Measurements from ENCODE around the gene PER3.
A peak's percentile ranks its signal among the peaks of the same experiment; 100 is the strongest.

The PER3 gene

DNA sequence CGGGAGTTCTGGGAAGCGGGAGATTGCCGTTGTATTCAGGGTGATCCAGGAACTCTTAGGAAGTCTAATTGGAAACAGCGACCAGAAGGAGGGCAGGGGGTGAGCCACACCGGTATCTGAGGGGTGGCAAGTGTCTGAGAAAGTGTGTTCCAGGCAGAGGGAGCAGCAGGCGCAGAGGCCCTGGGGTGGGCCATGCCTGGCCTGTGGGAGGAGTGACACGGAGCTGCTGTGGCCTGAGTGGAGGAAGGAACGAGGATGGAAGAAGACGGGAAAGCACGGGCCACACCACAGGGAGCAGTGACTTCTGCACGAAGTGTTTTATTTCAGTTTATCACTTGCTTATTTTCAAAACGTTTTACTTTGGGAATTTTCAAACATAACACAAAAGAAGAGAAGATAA, 11.3 kb downstream of the PER3 start:
- no peaks in the 10 kb centered on the region for H3F3A ChIP-seq (ENCODE audit: insufficient read depth, low read length)
- H2AFZ ChIP-seq (ENCODE audit: low read length) = no peak overlapping the region
- no peak overlapping the region for H3K4me2 ChIP-seq (ENCODE audit: low read length)
- no peaks in the 10 kb centered on the region for H3K9me2 ChIP-seq (ENCODE audit: low read depth, low read length)
- H3K4me1 ChIP-seq (ENCODE audit: insufficient read depth, low read length, severe bottlenecking) = no peaks in the 10 kb centered on the region
- TF ChIP-seq, protein P1, sequence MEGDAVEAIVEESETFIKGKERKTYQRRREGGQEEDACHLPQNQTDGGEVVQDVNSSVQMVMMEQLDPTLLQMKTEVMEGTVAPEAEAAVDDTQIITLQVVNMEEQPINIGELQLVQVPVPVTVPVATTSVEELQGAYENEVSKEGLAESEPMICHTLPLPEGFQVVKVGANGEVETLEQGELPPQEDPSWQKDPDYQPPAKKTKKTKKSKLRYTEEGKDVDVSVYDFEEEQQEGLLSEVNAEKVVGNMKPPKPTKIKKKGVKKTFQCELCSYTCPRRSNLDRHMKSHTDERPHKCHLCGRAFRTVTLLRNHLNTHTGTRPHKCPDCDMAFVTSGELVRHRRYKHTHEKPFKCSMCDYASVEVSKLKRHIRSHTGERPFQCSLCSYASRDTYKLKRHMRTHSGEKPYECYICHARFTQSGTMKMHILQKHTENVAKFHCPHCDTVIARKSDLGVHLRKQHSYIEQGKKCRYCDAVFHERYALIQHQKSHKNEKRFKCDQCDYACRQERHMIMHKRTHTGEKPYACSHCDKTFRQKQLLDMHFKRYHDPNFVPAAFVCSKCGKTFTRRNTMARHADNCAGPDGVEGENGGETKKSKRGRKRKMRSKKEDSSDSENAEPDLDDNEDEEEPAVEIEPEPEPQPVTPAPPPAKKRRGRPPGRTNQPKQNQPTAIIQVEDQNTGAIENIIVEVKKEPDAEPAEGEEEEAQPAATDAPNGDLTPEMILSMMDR (IDR thresholded peaks at IDR 0.05; ENCODE audit: low read length) = no peak
- no peak for TF ChIP-seq EZH2 (IDR thresholded peaks at IDR 0.05; ENCODE audit: borderline replicate concordance, low read length)
- H3K27me3 ChIP-seq (ENCODE audit: insufficient read depth, low read length) = no peaks in the 10 kb centered on the region
- 0 out of 2 replicates have a peak, but pooled peaks cover 3% of the 10 kb centered on the region for H3K9me3 ChIP-seq (ENCODE audit: low read length)
- H3K9ac ChIP-seq (ENCODE audit: low read length) = no peak overlapping the region
- no peaks in the 10 kb centered on the region for H3K79me2 ChIP-seq (ENCODE audit: insufficient read depth, low read length)
- H3K36me3 ChIP-seq (ENCODE audit: insufficient read depth, low read length) = no peaks in the 10 kb centered on the region
- no peak overlapping the region for H3K27ac ChIP-seq (ENCODE audit: low read depth, low read length, poor library complexity, severe bottlenecking)
- no peak overlapping the region for H3K4me3 ChIP-seq (ENCODE audit: low read depth, low read length, poor library complexity, severe bottlenecking)
- H4K20me1 ChIP-seq (ENCODE audit: insufficient read depth, low read length) = no peaks in the 10 kb centered on the region

DNA sequence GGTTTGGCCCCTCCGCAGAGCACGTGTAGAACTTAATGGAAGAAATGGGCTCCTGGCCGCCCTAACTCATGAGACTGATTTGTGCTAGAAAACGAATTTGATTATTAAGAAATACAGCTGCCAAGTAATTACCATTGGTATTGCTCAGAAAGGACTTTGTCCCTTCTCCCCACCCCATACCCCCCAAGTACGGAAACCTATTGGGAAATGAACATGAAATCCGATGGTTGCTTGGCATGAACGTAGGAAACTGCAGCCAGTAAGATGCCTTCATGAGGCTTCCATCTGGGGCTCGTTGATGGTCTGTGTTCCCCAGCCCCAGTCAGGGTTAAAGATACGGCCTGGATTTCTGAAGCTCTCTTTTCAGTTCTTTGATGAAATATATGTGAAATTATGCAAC, 21.4 kb downstream of the PER3 start:
- Histone ChIP-seq H2AFZ (ENCODE audit: low read length) (no peak overlapping the region), H3F3A (ENCODE audit: insufficient read depth, low read length) (no peaks in the 10 kb centered on the region), H3K4me2 (ENCODE audit: low read length) (no peak overlapping the region), H3K79me2 (ENCODE audit: insufficient read depth, low read length) (no peaks in the 10 kb centered on the region), H3K27ac (ENCODE audit: low read depth, low read length, poor library complexity, severe bottlenecking) (no peak overlapping the region), H3K9ac (ENCODE audit: low read length) (no peak overlapping the region), H3K9me2 (ENCODE audit: low read depth, low read length) (no peaks in the 10 kb centered on the region), H3K27me3 (ENCODE audit: insufficient read depth, low read length) (no peaks in the 10 kb centered on the region), H3K36me3 (ENCODE audit: insufficient read depth, low read length) (no peaks in the 10 kb centered on the region), H3K9me3 (ENCODE audit: low read length) (no peaks in the 10 kb centered on the region), H3K4me3 (ENCODE audit: low read depth, low read length, poor library complexity, severe bottlenecking) (no peak overlapping the region), H3K4me1 (ENCODE audit: insufficient read depth, low read length, severe bottlenecking) (no peaks in the 10 kb centered on the region), H4K20me1 (ENCODE audit: insufficient read depth, low read length) (no peaks in the 10 kb centered on the region)
- TF ChIP-seq, protein P1 (IDR thresholded peaks at IDR 0.05; ENCODE audit: low read length) = no peak

DNA sequence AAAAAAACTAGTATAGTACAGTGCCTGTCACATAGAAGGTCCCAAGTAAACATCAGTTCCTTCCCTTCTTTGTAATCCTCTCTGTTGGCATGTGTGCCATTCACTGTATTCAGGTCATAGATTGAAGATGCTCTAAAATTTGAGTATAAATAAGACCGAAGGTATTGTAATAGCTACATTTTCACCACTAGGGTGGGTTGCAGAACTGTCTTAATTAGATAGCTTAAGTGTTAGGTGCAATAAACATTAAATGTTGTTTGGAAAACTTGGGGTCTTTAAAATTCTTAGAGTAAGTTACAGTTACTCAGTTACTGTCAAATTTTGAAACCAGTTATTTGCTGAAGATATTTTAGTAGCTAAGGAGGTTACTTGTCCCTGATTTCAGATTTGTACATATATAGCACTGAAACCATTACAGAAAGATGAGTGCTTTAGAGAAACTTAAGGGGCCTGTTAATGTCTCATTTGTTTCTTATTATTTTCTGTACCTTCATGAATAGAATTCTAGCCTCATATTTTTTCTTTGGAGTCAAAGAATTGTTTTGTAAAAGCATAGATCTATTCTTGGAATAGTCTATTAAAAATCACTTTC, 24.3 kb downstream of the PER3 start:
- H3K9me2 ChIP-seq (ENCODE audit: low read depth, low read length) = no peaks in the 10 kb centered on the region
- no peak overlapping the region for H3K4me2 ChIP-seq (ENCODE audit: low read length)
- no peak overlapping the region for H3K4me3 ChIP-seq (ENCODE audit: low read depth, low read length, poor library complexity, severe bottlenecking)
- H3K9me3 ChIP-seq (ENCODE audit: low read length) = no peaks in the 10 kb centered on the region
- H4K20me1 ChIP-seq (ENCODE audit: insufficient read depth, low read length) = no peaks in the 10 kb centered on the region
- H3K9ac ChIP-seq (ENCODE audit: low read length) = no peak overlapping the region
- H3K79me2 ChIP-seq (ENCODE audit: insufficient read depth, low read length) = no peaks in the 10 kb centered on the region
- H3K27ac ChIP-seq (ENCODE audit: low read depth, low read length, poor library complexity, severe bottlenecking) = no peak overlapping the region
- no peaks in the 10 kb centered on the region for H3K4me1 ChIP-seq (ENCODE audit: insufficient read depth, low read length, severe bottlenecking)
- no peak overlapping the region for H2AFZ ChIP-seq (ENCODE audit: low read length)
- no peaks in the 10 kb centered on the region for H3K36me3 ChIP-seq (ENCODE audit: insufficient read depth, low read length)
- H3K27me3 ChIP-seq (ENCODE audit: insufficient read depth, low read length) = no peaks in the 10 kb centered on the region
- no peaks in the 10 kb centered on the region for H3F3A ChIP-seq (ENCODE audit: insufficient read depth, low read length)
- TF ChIP-seq, protein P1 (IDR thresholded peaks at IDR 0.05; ENCODE audit: low read length) = peak; percentile 61; the same call in 1 of the 2 replicates
- TF ChIP-seq EZH2 (IDR thresholded peaks at IDR 0.05; ENCODE audit: borderline replicate concordance, low read length) = no peak

All from OCI-LY1 (cell line).